GM21737 (cell line): Measurements from ENCODE around the gene SERINC5.

Source experiments
- ATAC-seq: cut with Tn5 transposase; IDR thresholded peaks from one replicate; pipeline ENCODE4 v1.9.1; 2021; ENCODE audit warnings: mild to moderate bottlenecking, moderate library complexity; ENCODE audit not compliant: unreplicated experiment

Gene SERINC5

GRCh38 chr5:80230269-80230992, 25.4 kb downstream of the SERINC5 start:
- ATAC-seq: no peak

GRCh38 chr5:80229902-80230255, 26.0 kb downstream of the SERINC5 start:
- ATAC-seq: no peak

GRCh38 chr5:80227979-80228596, 27.8 kb downstream of the SERINC5 start:
- no peak for ATAC-seq

GRCh38 chr5:80225934-80226326, 29.9 kb downstream of the SERINC5 start:
- ATAC-seq: no peak

- no peak for ATAC-seq
These were observed 30.5 kb downstream of the SERINC5 start for GRCh38 chr5:80225189-80225933.

GRCh38 chr5:80223561-80223960, 32.3 kb downstream of the SERINC5 start:
- ATAC-seq: no peak

GRCh38 chr5:80220245-80220897, 35.5 kb downstream of the SERINC5 start:
- ATAC-seq: no peak

GRCh38 chr5:80219391-80219790, 36.5 kb downstream of the SERINC5 start:
- no peak for ATAC-seq

- ATAC-seq: no peak
These were observed 38.2 kb downstream of the SERINC5 start for GRCh38 chr5:80217667-80218066.

GRCh38 chr5:80216753-80217596, 38.9 kb downstream of the SERINC5 start:
- ATAC-seq: no peak

- no peak for ATAC-seq
These were observed 39.8 kb downstream of the SERINC5 start for GRCh38 chr5:80216096-80216495.

- no peak for ATAC-seq
These were observed 40.3 kb downstream of the SERINC5 start for GRCh38 chr5:80215523-80215922.

- ATAC-seq: no peak
These were observed 42.4 kb downstream of the SERINC5 start for GRCh38 chr5:80213466-80213865.

GRCh38 chr5:80212171-80212667, 43.6 kb downstream of the SERINC5 start:
- ATAC-seq: no peak

- no peak for ATAC-seq
These were observed 44.5 kb downstream of the SERINC5 start for GRCh38 chr5:80211327-80211726.

- no peak for ATAC-seq
These were observed 45.8 kb downstream of the SERINC5 start for GRCh38 chr5:80210014-80210413.

GRCh38 chr5:80208381-80208780, 47.5 kb downstream of the SERINC5 start:
- ATAC-seq: no peak

- no peak for ATAC-seq
These were observed 48.0 kb downstream of the SERINC5 start for GRCh38 chr5:80207832-80208231.

GRCh38 chr5:80206282-80206681, 49.6 kb downstream of the SERINC5 start:
- no peak for ATAC-seq

- no peak for ATAC-seq
These were observed 50.0 kb downstream of the SERINC5 start for GRCh38 chr5:80205846-80206245.
